Mesothelial cell of epicardium (in vitro differentiated cells): Measurements from ENCODE around the gene ERC2. TPM values are rescaled to one million over a fixed set of nuclear protein-coding genes. Genes with fewer than 3 reads are reported as not detected.

Source experiments
- DNase-seq, 2 experiments: peaks; one replicate each; pipeline ENCODE4 v3.0.0; 2021; ENCODE audit warnings: low spot score in 2 of 2; ENCODE audit not compliant: unreplicated experiment in 2 of 2
- H3K27ac Mint-ChIP-seq: 2 replicates; pipeline ENCODE4 v1.8.0; 2021; ENCODE audit warnings: mixed read lengths
- H3K27me3 Mint-ChIP-seq: 2 replicates; pipeline ENCODE4 v1.8.0; 2021; ENCODE audit warnings: low read depth, mixed read lengths
- H3K36me3 Mint-ChIP-seq: 2 replicates; pipeline ENCODE4 v1.8.0; 2021; ENCODE audit warnings: mixed read lengths
- H3K4me1 Mint-ChIP-seq: 2 replicates; pipeline ENCODE4 v1.8.0; 2021; ENCODE audit warnings: mixed read lengths
- H3K4me3 Mint-ChIP-seq: 2 replicates; pipeline ENCODE4 v1.8.0; 2021; ENCODE audit warnings: mild to moderate bottlenecking, moderate library complexity, mixed read lengths
- H3K9me3 Mint-ChIP-seq: 2 replicates; pipeline ENCODE4 v1.8.0; 2021; ENCODE audit warnings: mixed read lengths
- total RNA-seq: library from RNA; stranded (reverse); gene quantifications from 3 replicates; pipeline ENCODE4 v1.2.1, GENCODE V29; 2021
- TF ChIP-seq, protein P1 (sequence below): fragments of 200-600 bp; sonication (generic); IDR thresholded peaks from one replicate; pipeline ENCODE4 v1.5.0; 2021; ENCODE audit warnings: antibody characterized with exemption; ENCODE audit not compliant: unreplicated experiment

The ERC2 gene
- total RNA-seq, 1 donor from 2014 or later = 15.6 TPM

DNA sequence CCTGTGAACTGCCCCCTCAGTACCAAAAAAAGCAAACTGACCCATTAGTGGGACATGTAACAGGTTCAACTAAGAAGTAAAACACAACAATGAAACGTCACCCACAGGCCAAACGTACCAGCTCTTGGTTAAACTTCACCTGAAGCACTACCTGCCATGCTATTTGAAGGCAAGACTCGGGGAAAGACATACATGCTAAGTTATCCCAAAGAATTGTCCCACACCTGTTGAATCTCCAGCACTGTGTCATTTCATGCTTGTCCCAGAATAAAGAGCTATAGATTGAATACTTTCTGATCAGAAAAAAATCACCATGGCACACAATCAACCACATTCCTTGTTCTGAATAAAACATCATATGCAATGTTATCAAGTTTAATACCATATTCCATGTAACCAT is 785.8 kb downstream of the ERC2 start:
- TF ChIP-seq, protein P1, sequence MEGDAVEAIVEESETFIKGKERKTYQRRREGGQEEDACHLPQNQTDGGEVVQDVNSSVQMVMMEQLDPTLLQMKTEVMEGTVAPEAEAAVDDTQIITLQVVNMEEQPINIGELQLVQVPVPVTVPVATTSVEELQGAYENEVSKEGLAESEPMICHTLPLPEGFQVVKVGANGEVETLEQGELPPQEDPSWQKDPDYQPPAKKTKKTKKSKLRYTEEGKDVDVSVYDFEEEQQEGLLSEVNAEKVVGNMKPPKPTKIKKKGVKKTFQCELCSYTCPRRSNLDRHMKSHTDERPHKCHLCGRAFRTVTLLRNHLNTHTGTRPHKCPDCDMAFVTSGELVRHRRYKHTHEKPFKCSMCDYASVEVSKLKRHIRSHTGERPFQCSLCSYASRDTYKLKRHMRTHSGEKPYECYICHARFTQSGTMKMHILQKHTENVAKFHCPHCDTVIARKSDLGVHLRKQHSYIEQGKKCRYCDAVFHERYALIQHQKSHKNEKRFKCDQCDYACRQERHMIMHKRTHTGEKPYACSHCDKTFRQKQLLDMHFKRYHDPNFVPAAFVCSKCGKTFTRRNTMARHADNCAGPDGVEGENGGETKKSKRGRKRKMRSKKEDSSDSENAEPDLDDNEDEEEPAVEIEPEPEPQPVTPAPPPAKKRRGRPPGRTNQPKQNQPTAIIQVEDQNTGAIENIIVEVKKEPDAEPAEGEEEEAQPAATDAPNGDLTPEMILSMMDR = no peak
- no peak for DNase-seq
- H3K27me3 Mint-ChIP-seq = peaks cover 45% of the 10 kb centered on the region
- H3K4me3 Mint-ChIP-seq = no peak overlapping the region
- H3K36me3 Mint-ChIP-seq = no peaks in the 10 kb centered on the region
- H3K9me3 Mint-ChIP-seq = no peaks in the 10 kb centered on the region
- no peak overlapping the region for H3K27ac Mint-ChIP-seq
- H3K4me1 Mint-ChIP-seq = peaks cover 19% of the 10 kb centered on the region

- no peak for DNase-seq
- H3K4me1 Mint-ChIP-seq = peaks cover 14% of the 10 kb centered on the region
- H3K4me3 Mint-ChIP-seq = no peak overlapping the region
Observed at GRCh38 chr3:55678546-55679216, 789.6 kb downstream of the ERC2 start.

GRCh38 chr3:55676643-55677042 is 791.6 kb downstream of the ERC2 start:
- TF ChIP-seq, protein P1 = no peak
- no peaks in the 10 kb centered on the region for H3K9me3 Mint-ChIP-seq
- DNase-seq = no peak
- H3K4me1 Mint-ChIP-seq = peaks cover 13% of the 10 kb centered on the region
- H3K27ac Mint-ChIP-seq = no peak overlapping the region
- no peak overlapping the region for H3K4me3 Mint-ChIP-seq
- H3K36me3 Mint-ChIP-seq = no peaks in the 10 kb centered on the region
- peaks cover 16% of the 10 kb centered on the region for H3K27me3 Mint-ChIP-seq

More at GRCh38 chr3:55678546-55679216, 789.6 kb downstream of the ERC2 start:
- no peaks in the 10 kb centered on the region for H3K9me3 Mint-ChIP-seq
- H3K36me3 Mint-ChIP-seq = no peaks in the 10 kb centered on the region
- TF ChIP-seq, protein P1 = no peak
- no peak overlapping the region for H3K27ac Mint-ChIP-seq
- H3K27me3 Mint-ChIP-seq = peaks cover 26% of the 10 kb centered on the region

DNA sequence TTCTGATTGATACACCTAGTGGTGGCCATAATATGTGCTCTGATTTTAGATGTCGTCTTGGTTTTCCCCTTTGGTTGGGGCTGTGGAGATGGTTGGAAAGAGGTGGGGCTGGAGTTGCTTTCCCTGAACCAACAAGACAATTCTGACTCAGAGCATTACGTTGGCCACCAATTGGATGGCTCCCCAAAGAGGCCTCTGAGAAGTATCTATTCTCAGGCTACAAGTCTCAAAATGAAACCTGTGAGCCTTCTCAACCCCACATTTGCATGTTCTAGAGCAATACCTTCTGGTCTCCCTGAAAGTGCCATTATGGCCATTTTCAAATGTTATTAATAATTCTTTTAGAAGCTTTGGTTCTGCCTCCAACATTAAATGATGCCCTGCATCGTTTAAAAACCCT is 792.8 kb downstream of the ERC2 start:
- Mint-ChIP-seq H3K36me3 (no peaks in the 10 kb centered on the region), H3K4me3 (no peak overlapping the region), H3K27ac (no peak overlapping the region), H3K27me3 (peaks cover 16% of the 10 kb centered on the region), H3K4me1 (peaks cover 6% of the 10 kb centered on the region), H3K9me3 (no peaks in the 10 kb centered on the region)
- TF ChIP-seq, protein P1 = no peak
- DNase-seq = no peak

DNA sequence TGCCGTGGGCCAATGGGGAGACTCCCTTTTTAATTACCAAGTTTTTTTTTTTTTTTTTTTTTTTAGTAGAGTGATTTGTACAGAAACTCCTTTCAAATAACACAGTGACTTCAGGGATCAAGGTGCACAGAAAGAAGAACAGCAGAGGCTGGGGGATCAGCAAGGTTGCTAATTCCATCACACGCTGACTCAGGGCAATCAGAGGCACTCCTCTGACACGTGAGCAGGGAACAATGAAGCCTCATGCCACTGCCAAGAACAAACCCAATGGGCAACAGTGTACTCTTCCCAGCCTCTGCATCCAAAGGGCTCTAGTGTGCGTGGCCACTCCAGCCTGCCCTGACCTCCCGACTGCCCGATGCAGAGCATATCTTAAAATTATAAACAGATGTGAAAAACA is 794.5 kb downstream of the ERC2 start:
- H3K4me3 Mint-ChIP-seq = no peak overlapping the region
- no peaks in the 10 kb centered on the region for H3K9me3 Mint-ChIP-seq
- no peaks in the 10 kb centered on the region for H3K36me3 Mint-ChIP-seq
- H3K27me3 Mint-ChIP-seq = peaks cover 11% of the 10 kb centered on the region
- no peak for DNase-seq
- H3K4me1 Mint-ChIP-seq = peaks cover 1% of the 10 kb centered on the region
- TF ChIP-seq, protein P1 = no peak
- H3K27ac Mint-ChIP-seq = no peak overlapping the region
